Neutrophil (primary cell): ENCODE results near the gene CEBPB.

Experiments used
- H3K27ac ChIP-seq: fragments of 200-600 bp; sonication (generic); 2 replicates; pipeline ENCODE4 v1.5.1; 2016; ENCODE audit warnings: mild to moderate bottlenecking, moderate library complexity
- H3K27me3 ChIP-seq: fragments of 200-600 bp; sonication (generic); 2 replicates; pipeline ENCODE4 v1.6.0; 2016; ENCODE audit warnings: mild to moderate bottlenecking
- H3K36me3 ChIP-seq: fragments of 200-600 bp; sonication (generic); 2 replicates; pipeline ENCODE4 v1.5.1; 2017
- H3K4me1 ChIP-seq, 2 experiments: fragments of 200-600 bp in 1 of 2; sonication (generic) in 1 of 2; 1 replicate in 1 of 2; 2 replicates in 1 of 2; pipeline versions ENCODE4 v1.5.1 to v1.6.1; 2013 to 2016; ENCODE audit warnings: low read depth in 1 of 2, low read length in 1 of 2, mild to moderate bottlenecking in 1 of 2, moderate library complexity in 1 of 2; ENCODE audit not compliant: control insufficient read depth in 1 of 2, insufficient read depth in 1 of 2
- H3K4me3 ChIP-seq, 2 experiments: fragments of 200-600 bp in 1 of 2; sonication (generic) in 1 of 2; 1 replicate in 1 of 2; 2 replicates in 1 of 2; pipeline ENCODE4 v1.5.1; 2013 to 2016; ENCODE audit warnings: low read depth in 1 of 2, low read length in 1 of 2, mild to moderate bottlenecking in 1 of 2, moderate library complexity in 1 of 2
- H3K9me3 ChIP-seq: fragments of 200-600 bp; sonication (generic); 2 replicates; pipeline ENCODE4 v1.5.1; 2016
- TF ChIP-seq, protein P1 (sequence below): fragments of 200-600 bp; sonication (generic); IDR thresholded peaks from 2 replicates; pipeline ENCODE4 v1.5.1; 2016; ENCODE audit warnings: antibody characterized with exemption

Gene CEBPB

DNA sequence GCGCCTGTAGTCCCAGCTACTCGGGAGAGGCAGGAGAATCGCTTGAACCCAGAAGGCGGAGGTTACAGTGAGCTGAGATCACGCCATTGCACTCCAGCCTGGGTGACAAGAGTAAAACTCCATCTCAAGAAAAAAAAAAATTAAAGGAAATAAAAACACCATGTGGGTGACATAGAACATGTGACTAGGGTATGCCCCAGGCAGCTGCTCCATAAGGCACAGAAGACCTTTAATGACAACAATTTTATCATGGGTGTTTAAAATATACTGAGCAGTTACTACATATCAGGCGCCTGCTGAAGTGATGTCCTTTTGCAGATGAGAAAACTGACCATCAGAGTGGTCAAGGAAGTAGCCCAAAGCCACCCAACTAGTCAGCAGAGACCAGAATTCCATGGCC lies 45.1 kb upstream of the CEBPB start:
- TF ChIP-seq, protein P1, sequence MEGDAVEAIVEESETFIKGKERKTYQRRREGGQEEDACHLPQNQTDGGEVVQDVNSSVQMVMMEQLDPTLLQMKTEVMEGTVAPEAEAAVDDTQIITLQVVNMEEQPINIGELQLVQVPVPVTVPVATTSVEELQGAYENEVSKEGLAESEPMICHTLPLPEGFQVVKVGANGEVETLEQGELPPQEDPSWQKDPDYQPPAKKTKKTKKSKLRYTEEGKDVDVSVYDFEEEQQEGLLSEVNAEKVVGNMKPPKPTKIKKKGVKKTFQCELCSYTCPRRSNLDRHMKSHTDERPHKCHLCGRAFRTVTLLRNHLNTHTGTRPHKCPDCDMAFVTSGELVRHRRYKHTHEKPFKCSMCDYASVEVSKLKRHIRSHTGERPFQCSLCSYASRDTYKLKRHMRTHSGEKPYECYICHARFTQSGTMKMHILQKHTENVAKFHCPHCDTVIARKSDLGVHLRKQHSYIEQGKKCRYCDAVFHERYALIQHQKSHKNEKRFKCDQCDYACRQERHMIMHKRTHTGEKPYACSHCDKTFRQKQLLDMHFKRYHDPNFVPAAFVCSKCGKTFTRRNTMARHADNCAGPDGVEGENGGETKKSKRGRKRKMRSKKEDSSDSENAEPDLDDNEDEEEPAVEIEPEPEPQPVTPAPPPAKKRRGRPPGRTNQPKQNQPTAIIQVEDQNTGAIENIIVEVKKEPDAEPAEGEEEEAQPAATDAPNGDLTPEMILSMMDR: no peak
- peak overlapping the region; percentile 83 for H3K27ac ChIP-seq
- peaks cover 17 to 18% of the 10 kb centered on the region in 2 experiments for H3K4me1 ChIP-seq
- H3K36me3 ChIP-seq: peaks cover 39% of the 10 kb centered on the region
- no peaks in the 10 kb centered on the region for H3K9me3 ChIP-seq
- no peak overlapping the region for H3K4me3 ChIP-seq
- no peaks in the 10 kb centered on the region for H3K27me3 ChIP-seq

DNA sequence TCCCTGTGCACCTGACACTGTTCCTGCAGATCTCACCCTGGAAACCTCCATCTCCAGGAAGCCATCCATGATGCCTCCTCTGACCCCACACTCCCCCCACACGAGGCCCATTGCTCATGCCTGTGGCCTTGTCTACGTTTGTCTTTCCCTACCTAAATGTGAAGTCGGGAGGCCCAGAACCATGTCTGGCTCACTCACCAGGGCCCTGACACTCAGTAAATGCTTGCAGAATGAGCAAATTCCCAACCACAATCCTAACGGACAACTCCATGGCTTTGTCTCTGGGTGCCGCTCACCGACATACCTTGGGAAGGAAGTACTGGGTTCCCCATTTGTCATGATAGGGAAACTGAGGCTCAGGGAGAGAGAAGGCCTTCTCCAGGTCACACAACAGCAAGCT lies 44.4 kb upstream of the CEBPB start:
- H3K27ac ChIP-seq: peak overlapping the region; percentile 83
- no peaks in the 10 kb centered on the region for H3K27me3 ChIP-seq
- H3K36me3 ChIP-seq: peaks cover 33% of the 10 kb centered on the region
- TF ChIP-seq, protein P1: no peak
- no peaks in the 10 kb centered on the region for H3K9me3 ChIP-seq
- peak overlapping the region in 1 of 2 experiments; percentile 29 for H3K4me3 ChIP-seq
- peaks cover 17 to 18% of the 10 kb centered on the region in 2 experiments for H3K4me1 ChIP-seq

DNA sequence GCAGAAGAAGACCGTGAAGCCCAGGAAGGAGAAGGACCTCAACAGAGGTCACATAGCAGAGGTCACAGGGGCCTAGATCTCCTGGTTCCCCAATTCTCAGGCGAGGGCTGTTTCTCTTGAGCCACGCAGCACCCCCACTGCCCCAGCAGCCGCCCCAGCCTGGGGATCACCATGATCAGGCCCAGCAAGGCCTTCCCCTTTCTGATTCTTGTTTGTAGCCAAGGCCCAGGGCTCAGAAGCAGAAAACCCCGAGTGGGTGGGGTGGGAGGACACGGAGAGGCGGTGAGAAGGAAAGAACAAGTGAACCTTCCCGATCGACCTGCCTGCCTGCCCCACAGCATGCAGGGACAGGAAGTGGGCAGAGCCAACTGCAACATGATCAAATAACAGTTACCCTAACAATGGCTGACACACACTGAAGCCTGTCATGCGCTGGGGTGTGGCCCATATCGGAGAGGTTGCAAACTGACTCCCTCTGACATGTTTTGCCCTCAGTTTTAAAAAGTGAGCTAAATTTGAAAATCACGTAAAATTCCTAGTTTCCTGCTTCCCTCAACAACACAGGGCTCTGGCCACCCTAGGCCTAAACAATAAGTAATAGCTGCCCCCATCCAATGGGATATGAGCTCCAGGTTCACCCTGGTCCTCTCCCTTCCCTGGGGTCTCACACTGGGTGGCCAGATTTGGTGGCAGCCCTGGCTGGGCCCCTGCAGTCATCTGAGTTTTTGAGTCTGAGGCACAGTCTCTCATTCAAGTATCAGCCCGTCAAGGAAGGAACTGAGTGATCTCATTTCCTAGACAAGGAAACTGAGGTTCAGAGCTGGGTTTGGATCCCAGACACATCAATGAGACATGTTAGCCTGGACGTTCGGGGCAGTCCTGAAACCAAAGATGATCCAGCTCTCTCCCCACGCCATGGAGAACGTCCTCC lies 43.6 kb upstream of the CEBPB start:
- Histone ChIP-seq H3K27me3 (no peaks in the 10 kb centered on the region), H3K36me3 (peaks cover 25% of the 10 kb centered on the region), H3K27ac (peak overlapping the region; percentile 83), H3K4me3 (peak overlapping the region in 1 of 2 experiments; percentile 29), H3K4me1 (peaks cover 18 to 19% of the 10 kb centered on the region in 2 experiments), H3K9me3 (no peaks in the 10 kb centered on the region)
- TF ChIP-seq, protein P1: no peak

DNA sequence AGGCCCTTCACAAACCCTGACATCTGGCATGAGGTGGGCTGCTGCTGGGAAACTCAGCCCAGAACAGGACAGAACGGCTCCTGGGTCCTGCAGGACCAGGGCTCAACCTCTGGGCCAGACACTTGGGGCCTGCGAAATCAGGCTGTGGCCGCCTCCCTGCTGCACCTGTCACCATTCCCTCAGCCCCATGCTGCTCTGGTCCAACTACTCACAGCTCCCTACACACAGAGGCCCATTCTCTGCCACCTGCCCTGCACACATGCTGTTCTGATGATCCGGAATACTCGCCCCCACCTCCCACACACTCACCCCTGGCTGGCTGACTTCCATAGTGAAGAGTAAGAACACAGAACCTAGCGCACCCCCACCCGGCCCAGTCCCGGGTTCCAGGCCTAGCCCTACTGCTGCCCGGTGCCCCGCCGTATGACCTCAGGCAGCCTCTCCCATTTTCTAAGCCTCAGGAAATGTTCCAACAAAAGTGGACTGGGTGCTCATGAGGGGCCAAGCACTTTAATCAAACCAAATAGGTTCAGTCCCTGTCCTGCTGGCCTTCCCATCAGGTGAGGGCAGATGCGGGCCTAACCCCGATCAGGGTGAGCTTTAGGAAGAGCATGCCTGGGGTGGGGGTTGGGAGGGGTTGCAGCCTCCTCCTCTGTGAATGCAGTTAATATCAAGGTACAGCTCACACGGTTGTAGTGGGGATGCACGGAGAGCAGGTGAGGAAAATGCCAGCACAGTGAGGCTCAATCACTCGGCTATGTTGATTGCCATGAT lies 41.0 kb upstream of the CEBPB start:
- Histone ChIP-seq H3K4me3 (no peak overlapping the region), H3K9me3 (no peaks in the 10 kb centered on the region), H3K36me3 (peaks cover 11% of the 10 kb centered on the region), H3K4me1 (peaks cover 33 to 40% of the 10 kb centered on the region in 2 experiments), H3K27me3 (no peaks in the 10 kb centered on the region), H3K27ac (no peak overlapping the region)
- TF ChIP-seq, protein P1: no peak

DNA sequence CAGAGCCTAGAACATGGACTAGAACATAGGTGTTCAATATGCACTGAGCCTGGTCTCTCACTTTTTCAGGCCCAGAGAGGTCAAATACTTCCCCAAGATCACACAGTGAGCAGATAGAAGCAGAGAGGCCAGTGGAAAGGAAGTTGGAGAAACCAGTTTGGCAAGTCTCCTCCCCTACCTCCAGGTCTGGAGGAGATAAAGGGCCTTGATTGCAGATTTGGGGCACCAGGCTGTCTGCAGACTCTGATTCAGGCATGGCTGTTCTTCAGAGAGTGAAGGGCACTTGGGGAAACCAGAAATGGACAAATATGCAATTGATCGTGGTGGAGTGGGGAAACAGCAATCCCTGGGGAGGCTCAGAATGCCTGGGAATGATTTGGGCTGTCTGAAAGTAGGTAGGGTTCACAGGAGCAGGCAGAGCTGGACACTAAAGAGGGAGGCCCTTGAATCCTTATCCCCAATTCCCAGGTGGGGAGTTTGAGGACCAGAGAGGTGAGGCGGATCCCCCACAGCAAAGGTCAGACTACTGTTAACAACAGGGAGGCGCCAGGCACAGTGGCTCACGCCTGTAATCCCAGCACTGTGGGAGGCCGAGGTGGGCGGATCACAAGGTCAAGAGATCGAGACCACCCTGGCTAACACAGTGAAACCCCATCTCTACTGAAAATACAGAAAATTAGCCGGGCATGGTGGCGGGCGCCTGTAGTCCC lies 39.4 kb upstream of the CEBPB start:
- H3K9me3 ChIP-seq: no peaks in the 10 kb centered on the region
- H3K27ac ChIP-seq: no peak overlapping the region
- H3K4me3 ChIP-seq: no peak overlapping the region
- TF ChIP-seq, protein P1: no peak
- H3K36me3 ChIP-seq: peaks cover 11% of the 10 kb centered on the region
- H3K4me1 ChIP-seq: peaks cover 31 to 36% of the 10 kb centered on the region in 2 experiments
- H3K27me3 ChIP-seq: no peaks in the 10 kb centered on the region
